ENCODE data around the gene TTLL12. TPM values are rescaled to one million over a fixed set of nuclear protein-coding genes. Genes with fewer than 3 reads are reported as not detected.

TTLL12 gene
- total and polyA plus RNA-seq, 2 experiments from 2014 or later, result 46.7 to 147 TPM

DNA sequence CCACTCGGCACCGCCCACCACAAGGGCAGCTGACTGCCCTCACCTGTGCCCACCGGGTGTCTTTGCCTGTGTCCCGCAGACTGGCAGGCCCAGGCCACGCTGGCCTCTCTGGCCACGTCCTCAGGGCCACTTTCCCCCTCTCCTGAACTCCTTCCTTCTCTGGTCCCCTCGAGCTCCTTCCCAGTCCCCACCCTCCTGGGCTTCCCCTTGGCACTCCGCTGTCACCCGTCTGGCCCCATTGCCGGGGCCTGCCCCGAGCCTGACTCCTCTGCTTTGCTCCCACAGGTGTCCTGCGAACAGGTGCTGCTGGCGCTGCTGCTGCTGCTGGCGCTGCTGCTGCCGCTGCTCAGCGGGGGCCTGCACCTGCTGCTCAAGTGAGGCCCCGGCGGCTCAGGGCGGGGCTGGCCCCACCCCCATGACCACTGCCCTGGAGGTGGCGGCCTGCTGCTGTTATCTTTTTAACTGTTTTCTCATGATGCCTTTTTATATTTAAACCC, 58.0 kb downstream of the TTLL12 start:
- H3K4me2 ChIP-seq, result peak overlapping the region; percentile 49; the same call in 1 of the 2 replicates
- no peak overlapping the region for H2AFZ ChIP-seq
- ATAC-seq (peak; percentile 66), DNase-seq (ENCODE audit: low spot score) (peak; percentile 39)
- H3K27me3 ChIP-seq (ENCODE audit: insufficient read depth), result no peaks in the 10 kb centered on the region
- peaks cover 3% of the 10 kb centered on the region for H3K27me3 Mint-ChIP-seq (ENCODE audit: insufficient read depth, low read depth, poor library complexity)
- peaks cover 10% of the 10 kb centered on the region; the same call in 2 of the 3 replicates for H3K36me3 Mint-ChIP-seq (ENCODE audit: low read depth)
- H3F3A ChIP-seq (replicated peaks; ENCODE audit: low read depth), result no peaks in the 10 kb centered on the region; the same call in 1 of the 2 replicates
- no peaks in the 10 kb centered on the region for H3K36me3 ChIP-seq (ENCODE audit: insufficient read depth)
- 0 out of 2 replicates have a peak, but pooled peaks cover 10% of the 10 kb centered on the region for H4K20me1 ChIP-seq (replicated peaks; ENCODE audit: insufficient read depth)
- no peak overlapping the region for H3K27ac Mint-ChIP-seq
- H3K4me1 ChIP-seq (ENCODE audit: insufficient read depth), result no peaks in the 10 kb centered on the region; the same call in 1 of the 2 replicates
- no peak overlapping the region for H3K27ac ChIP-seq (ENCODE audit: low read depth)
- H3K4me1 Mint-ChIP-seq, result peaks cover 8% of the 10 kb centered on the region; the same call in 2 of the 3 replicates
- H3K9me3 Mint-ChIP-seq, result no peaks in the 10 kb centered on the region
- no peaks in the 10 kb centered on the region for H3K9me2 ChIP-seq (ENCODE audit: insufficient read depth)
- H3K79me2 ChIP-seq (replicated peaks; ENCODE audit: insufficient read depth), result no peaks in the 10 kb centered on the region
- H3K4me3 ChIP-seq, result no peak overlapping the region
- H3K4me3 Mint-ChIP-seq, result no peak overlapping the region
- TF ChIP-seq STAT1 (IDR thresholded peaks at IDR 0.05; ENCODE audit: unreplicated experiment) (no peak), ZNF114 (CRISPR knock-in tag; IDR thresholded peaks at IDR 0.05) (no peak)

DNA sequence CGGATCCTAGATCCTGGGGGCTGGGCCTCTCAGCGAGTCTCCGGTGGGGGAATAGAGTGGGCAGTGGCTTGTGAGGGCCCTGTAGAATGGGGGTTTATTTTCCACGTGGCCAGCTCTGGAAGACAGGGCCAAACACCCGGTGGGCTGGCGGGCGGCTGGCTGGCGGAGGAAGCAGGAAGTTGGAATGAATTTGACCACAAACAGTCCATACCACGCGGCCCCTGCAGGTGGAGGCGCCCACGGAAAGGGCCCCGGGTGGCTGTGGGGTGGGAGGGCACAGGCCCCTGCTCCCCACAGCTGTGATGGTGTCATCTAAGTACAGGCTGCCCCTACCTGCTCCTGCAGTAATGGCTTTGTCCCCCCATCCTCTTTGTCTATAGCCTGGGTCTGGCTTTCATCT, 58.8 kb downstream of the TTLL12 start:
- TF ChIP-seq POLR2AphosphoS5 (IDR thresholded peaks at IDR 0.05; ENCODE audit: low read depth), result no peak
- no peaks in the 10 kb centered on the region for H3K9me3 Mint-ChIP-seq
- no peaks in the 10 kb centered on the region for H3K79me2 ChIP-seq (replicated peaks; ENCODE audit: insufficient read depth)

DNA sequence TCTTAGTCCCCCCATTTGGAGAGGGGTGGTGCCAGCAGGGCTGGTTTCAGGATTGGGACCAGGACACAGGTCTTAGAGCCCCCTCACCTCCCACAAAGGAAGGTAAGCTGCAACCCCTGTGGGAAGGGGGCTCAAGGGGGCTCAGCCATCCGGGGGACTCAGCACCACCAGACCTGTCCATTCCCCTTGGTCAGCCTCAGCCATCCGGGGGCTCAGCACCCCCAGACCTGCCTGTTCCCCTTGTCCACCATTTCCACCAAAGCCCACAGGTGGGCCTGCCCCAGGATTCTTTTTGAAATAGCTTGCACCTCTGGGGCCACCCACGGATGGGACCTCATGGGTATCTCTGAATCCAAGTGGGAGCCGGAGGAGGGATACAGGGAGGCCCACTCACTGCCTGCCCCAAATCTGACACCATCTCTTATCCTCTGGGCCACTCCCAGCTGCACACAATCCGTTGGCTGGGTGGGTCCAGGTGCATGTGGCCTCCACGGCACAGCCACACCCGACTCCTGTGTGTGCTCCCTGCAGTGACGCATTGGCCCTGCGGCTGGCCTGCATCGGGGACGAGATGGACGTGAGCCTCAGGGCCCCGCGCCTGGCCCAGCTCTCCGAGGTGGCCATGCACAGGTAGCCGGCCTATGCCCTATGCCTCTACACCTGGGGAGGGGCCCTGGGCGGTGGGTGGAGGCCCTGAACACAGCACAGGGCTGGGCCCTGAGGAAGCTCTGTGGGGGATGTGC, 59.6 kb downstream of the TTLL12 start:
- Mint-ChIP-seq H3K4me3 (no peak overlapping the region), H3K27ac (no peak overlapping the region), H3K4me1 (peaks cover 8% of the 10 kb centered on the region; the same call in 2 of the 3 replicates), H3K9me3 (no peaks in the 10 kb centered on the region), H3K27me3 (ENCODE audit: insufficient read depth, low read depth, poor library complexity) (peaks cover 8% of the 10 kb centered on the region), H3K36me3 (ENCODE audit: low read depth) (peaks cover 3% of the 10 kb centered on the region; the same call in 1 of the 3 replicates)
- Histone ChIP-seq H4K20me1 (replicated peaks; ENCODE audit: insufficient read depth) (0 out of 2 replicates have a peak, but pooled peaks cover 10% of the 10 kb centered on the region), H3K36me3 (ENCODE audit: insufficient read depth) (no peaks in the 10 kb centered on the region), H3K4me3 (no peak overlapping the region), H3K27ac (ENCODE audit: low read depth) (no peak overlapping the region), H3K4me1 (ENCODE audit: insufficient read depth) (no peaks in the 10 kb centered on the region; the same call in 1 of the 2 replicates), H3K4me2 (no peak overlapping the region), H3K9me2 (ENCODE audit: insufficient read depth) (no peaks in the 10 kb centered on the region), H2AFZ (no peak overlapping the region), H3K27me3 (ENCODE audit: insufficient read depth) (no peaks in the 10 kb centered on the region), H3K79me2 (replicated peaks; ENCODE audit: insufficient read depth) (no peaks in the 10 kb centered on the region), H3F3A (replicated peaks; ENCODE audit: low read depth) (no peaks in the 10 kb centered on the region; the same call in 1 of the 2 replicates)
- DNase-seq (ENCODE audit: low spot score) (no peak), ATAC-seq (no peak)
- TF ChIP-seq ZNF114 (CRISPR knock-in tag; IDR thresholded peaks at IDR 0.05) (no peak), NANOG (IDR thresholded peaks at IDR 0.05; ENCODE audit: borderline replicate concordance) (no peak)

More for the DNA sequence above, 58.8 kb downstream of the TTLL12 start:
- no peak for ATAC-seq
- no peak overlapping the region for H3K4me3 Mint-ChIP-seq
- Histone ChIP-seq H4K20me1 (replicated peaks; ENCODE audit: insufficient read depth) (0 out of 2 replicates have a peak, but pooled peaks cover 10% of the 10 kb centered on the region), H3K4me2 (no peak overlapping the region), H3K9me2 (ENCODE audit: insufficient read depth) (no peaks in the 10 kb centered on the region), H3K4me1 (ENCODE audit: insufficient read depth) (no peaks in the 10 kb centered on the region; the same call in 1 of the 2 replicates), H3K27me3 (ENCODE audit: insufficient read depth) (no peaks in the 10 kb centered on the region), H3K4me3 (no peak overlapping the region), H2AFZ (no peak overlapping the region), H3F3A (replicated peaks; ENCODE audit: low read depth) (no peaks in the 10 kb centered on the region; the same call in 1 of the 2 replicates), H3K27ac (ENCODE audit: low read depth) (no peak overlapping the region), H3K36me3 (ENCODE audit: insufficient read depth) (no peaks in the 10 kb centered on the region)
- peaks cover 3% of the 10 kb centered on the region; the same call in 2 of the 3 replicates for H3K36me3 Mint-ChIP-seq (ENCODE audit: low read depth)
- peaks cover 3% of the 10 kb centered on the region for H3K27me3 Mint-ChIP-seq (ENCODE audit: insufficient read depth, low read depth, poor library complexity)
- no peak for DNase-seq (ENCODE audit: low spot score)
- H3K4me1 Mint-ChIP-seq, result peaks cover 8% of the 10 kb centered on the region; the same call in 2 of the 3 replicates
- H3K27ac Mint-ChIP-seq, result no peak overlapping the region

Measured in GM23338 (cell line).